Left forelimb (tissue), 1 donor: ENCODE measurements around the gene CD70.
"Not testable (repeated sequence)": the region's sequence is repeated elsewhere in the genome, so short reads cannot be mapped to it uniquely, and the experiment has no call there.

Experiments
- DNase-seq: peaks from one replicate; pipeline ENCODE4 v3.0.0-alpha.2; 2018; ENCODE audit warnings: low spot score

Gene CD70

DNA sequence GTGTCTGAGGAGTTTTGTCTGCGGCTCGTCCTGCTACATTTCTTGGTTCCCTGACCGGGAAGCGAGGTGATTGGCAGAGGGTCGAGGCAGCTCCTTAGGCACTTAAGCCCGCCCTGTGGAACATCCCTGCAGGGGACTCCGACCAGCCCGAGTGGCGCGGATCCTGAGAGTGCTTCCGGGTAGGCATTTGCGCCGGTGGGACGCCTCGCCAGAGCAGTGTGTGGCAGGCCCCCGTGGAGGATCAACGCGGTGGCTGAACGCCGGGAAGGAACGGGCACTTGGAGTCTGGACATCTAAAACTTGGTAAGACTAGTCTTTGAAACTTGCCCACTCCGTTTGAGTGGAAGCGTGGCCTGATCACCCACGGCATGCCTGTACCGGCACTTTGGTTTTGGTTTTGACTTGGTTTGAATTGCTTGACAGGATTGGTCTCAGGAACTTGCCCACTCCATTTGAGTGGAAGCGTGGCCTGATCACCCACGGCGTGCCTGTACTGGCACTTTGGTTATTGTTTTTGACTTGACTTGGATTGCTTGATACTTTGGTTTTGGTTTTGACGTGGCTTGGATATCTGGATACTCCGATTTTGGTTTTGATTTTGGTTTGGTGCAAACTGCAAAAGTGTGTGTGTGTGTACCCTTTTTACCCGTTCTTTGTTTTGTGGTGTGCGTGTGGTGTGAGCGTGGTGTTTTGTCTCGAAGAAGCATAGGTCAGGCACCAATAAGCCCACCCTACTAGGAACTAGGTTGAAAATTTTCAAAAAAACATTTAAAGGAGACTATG, 6.7 kb upstream of the CD70 start:
- DNase-seq = not testable (repeated sequence)

DNA sequence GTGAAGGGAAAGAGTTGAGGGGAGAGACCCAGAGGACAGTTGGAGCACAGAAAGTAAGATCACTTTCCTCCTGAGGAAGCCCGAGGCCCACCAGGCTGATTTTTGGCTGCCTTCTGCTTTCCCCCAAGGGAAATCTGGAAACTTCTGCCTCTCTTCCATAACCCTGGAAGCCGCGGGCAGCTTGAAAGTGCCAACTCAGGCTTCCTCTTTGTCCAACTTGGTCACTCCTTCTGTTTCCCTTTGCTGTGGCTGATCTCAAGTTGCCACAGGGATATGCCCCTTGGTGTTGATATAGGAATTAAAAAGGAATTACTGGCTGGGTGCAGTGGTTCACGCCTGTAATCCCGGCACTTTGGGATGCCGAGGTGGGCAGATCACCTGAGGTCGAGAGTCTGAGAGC, 5.7 kb upstream of the CD70 start:
- DNase-seq = no peak

DNA sequence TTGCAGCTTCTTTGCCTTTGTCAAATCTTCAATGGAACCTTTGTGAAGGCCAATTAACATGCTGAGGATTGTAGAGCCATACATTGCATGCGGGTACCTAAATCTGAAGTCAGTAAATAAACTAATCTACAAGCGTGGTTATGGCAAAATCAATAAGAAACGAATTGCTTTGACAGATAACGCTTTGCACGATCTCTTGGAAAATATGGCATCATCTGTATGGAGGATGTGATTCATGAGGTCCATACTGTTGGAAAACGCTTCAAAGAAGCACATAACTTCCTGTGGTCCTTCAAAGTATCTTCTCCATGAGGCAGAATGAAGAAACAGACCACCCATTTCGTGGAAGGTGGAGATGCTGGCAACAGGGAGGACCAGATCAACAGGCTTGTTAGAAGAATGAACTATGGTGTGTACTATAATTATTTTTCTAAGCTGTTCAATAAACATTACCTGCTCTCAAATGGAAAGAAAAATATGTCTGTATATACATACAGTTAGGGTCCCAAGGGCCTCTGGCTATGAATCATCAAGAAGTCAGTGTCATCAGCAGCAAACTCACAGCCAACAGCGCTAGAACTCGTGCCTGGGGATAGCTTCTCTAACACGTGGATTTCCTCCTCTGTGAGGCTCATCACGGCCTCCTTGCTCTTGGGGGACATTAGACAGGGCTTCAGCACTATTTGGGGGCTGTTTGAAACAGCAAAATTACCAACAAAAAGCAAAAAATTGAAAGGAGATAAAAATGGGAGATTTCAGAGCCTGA, 2.9 kb upstream of the CD70 start:
- DNase-seq = no peak

DNA sequence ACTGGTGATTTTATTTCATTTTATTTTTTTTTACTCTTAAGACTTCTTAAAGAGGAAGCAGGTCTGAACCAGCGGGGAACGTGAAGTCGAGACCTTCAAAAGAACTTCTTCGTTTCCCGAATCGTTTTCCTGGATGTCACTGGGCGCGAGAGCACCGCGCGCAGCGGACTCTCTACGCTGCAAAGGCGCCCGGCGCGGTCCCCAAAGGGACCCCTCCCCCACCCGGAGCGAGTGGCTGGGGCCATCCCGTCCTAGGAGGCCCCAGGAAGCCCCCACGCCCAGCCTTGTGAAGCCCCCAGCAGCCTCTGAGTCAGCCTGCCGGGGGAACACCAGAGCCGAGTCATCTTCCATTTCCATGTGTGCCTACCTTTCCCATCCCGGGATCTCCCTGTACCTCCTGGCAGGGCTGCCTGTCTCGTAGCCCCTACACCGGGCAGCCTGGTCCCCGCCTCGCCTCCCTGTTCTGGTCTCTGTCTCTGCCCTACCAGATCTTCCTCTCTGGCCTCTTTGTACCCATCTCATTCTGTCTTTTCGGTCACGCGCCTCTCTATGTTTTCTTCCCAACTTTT, 608 bp downstream of the CD70 start:
- no peak for DNase-seq

DNA sequence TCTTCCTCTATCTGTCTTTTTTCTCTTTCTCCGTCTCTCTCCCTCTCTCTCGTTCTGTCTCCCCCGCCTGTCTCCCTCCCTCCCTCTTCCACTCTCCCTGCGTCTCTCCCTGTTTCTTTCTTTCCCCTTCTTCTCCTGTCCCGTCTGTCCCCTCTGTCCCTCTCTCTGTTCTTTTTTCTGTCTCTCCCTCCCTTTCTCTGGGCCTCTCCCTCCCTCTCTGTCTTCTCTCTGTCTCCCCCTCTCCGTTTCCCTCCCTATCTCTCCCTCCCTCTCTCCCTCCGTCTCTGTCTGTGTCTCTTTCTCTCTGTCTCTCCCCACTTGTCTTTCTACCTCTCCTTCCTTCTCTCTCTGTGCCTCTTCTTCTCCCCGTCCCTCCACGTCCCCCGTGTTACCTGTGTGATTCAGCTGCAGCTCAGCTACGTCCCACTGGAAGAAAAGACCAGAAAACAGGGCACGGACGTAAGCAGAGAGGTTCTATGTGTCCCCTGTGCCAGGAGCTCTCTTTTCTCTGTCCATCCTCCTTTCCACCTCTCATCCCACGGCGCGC, 1.2 kb downstream of the CD70 start:
- no peak for DNase-seq

DNA sequence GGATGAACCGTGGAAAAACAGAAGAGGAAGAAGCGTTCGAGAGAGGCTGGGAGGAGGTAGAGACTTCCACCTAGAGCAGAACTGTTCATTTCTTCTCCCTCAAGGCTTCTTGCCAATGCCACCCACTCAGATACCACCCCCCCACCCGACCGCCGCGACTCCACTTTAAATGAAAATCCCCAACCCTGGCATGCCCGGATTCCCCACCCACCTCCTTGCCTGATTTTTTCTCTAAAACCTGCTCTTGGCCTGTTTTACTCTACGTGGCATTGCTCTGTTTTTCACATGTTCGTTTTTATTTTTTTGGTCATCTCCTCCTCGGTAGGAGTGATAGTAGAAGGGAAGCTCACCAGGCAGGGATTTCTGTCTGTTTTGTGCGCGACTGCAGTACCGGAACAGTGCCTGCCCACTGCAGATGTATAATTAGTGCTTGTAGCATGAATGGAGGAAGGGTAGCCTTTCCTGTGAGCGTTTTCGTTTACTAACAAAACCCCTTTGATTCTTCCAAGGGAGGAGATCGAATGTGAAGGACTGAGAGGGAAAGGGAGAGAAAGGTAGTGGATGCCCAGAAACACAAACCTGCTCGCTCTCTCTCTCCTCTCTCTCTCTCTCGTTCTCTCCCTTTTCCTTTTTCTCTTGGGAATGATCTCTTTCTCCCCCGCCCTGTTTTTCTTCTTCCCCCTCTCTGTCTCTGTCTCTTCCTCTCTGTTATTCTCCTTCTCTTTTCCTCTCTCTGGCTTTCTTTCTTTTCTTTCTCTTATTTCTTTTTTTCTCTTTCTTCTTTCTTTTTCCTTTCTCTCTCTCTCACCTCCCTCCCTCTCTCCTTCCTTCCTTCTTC, 2.2 kb downstream of the CD70 start:
- no peak for DNase-seq

DNA sequence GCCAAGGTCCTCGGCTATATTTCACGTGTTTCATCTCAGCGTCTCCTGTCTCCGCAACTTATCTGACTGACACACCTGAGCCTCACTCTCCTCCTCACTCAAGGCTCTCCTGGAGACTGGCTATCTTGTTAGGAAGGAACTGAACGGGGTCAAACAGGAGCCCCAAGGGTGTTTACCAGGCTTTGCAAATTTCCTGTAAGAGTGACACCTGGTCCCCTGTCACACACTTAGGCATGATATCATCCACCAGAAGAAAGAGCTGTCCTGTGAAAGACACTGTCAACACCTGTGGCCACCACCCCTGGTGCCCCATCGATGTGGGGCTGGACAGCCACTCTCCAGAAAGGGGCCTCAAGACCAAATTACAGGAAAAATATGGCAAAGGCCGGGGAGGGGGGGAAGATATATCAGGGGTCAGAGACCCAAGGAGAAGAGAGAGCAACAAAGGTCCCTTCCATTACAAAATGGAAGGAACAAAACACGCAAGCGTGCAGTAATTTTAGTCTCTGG, 2.9 kb downstream of the CD70 start:
- DNase-seq = no peak

DNA sequence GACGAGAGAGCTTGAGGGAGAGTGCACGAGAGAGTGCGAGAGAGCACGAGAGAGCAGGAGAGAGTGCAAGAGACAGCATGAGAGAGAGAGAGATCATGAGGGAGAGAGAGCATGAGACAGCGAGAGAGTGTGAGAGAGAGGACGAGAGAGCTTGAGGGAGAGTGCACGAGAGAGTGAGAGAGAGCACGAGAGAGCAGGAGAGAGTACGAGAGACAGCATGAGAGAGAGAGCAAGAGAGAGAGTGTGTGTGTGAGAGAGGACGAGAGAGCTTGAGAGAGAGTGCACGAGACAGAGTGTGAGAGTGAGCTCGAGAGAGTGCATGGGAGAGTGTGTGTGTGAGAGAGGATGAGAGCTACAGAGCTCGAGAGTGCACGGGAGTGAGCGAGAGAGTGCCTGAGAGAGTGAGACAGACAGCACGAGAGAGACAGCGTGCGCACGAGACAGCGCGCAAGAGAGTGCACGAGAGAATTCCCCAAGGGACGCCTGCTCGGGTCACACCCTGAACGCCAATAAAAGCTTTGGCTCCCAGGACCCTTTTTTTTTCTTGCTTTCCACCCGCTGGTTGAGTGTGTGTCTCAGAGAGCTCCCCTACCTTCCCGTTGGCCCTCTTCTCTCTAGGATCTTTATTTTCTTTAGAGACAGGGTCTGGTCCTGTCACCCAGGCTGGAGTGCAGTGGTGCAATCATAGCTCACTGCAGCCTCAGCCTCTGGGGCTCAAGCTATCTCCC, 3.7 kb downstream of the CD70 start:
- no peak for DNase-seq

DNA sequence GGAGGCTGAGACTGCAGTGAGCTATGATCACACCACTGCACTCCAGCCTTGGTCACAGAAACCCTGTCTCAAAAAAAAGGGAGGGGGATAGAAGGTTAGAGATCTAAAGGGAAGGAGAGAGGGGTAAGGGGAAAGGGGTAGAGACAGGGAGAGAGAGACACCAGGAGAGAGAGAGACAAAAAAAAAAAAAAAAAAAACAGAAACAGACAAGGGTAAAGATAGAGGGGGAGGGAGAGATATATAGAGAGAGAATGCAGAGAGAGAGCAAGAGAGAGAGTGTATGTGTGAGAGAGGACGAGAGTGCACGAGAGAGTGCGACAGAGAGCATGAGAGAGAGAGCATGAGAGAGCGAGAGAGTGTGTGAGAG, 4.2 kb downstream of the CD70 start:
- no peak for DNase-seq

DNA sequence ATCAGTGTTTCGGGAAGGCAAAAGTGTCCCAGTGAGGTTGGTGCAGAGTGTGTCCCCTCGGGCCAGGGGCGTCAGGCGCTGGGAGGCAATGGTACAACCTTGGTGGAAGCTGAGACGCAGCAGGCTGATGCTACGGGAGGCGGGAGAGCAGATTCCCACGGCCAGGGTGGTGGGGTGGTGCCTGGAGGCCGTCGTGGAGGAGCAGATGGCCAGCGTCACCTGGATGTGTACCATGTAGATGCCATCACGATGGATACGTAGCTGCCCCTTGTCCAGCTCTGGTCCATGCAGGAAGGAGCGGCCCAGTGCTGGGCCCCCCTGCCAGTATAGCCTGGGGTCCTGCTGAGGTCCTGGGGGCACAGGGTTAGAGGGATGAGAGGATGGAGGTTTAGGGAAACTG, 4.9 kb downstream of the CD70 start:
- no peak for DNase-seq

DNA sequence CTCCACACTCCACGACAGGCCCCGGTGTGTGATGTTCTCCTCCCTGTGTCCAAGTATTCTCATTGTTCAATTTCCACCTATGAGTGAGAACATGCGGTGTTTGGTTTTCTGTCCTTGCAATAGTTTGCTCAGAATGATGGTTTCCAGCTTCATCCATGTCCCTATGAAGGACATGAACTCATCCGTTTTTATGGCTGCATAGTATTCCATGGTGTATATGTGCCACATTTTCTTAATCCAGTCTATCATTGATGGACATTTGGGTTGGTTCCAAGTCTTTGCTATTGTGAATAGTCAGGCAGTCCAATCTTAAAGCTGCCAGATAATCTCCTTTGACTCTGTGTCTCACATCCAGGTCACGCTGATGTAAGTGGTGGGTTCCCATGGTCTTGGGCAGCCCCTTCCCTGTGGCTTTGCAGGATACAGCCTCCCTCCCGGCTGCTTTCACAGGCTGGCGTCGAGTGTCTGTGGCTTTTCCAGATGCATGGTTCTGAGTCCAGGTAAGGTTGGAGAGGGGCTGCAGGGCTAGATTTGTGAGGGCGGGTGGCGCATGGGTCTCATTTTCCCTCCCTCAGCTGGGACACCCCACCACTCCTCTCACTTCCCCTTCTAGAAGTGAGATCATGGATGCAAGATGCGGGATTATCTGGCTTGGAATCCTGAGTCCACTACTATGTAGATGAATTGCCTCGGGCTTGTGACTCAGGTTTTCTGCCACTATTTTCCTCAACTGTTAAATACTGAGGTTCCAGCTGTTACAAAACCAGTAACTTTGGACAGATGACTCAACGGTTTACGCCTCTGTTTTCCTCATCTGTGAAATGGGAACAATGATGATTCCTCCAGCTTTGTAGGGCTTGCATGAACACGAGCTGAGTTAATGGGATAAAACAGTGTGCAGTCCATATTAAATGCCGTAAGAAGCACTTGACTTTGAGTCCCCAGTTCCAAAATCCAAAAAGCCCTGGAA, 8.2 kb downstream of the CD70 start:
- DNase-seq = not testable (repeated sequence)

DNA sequence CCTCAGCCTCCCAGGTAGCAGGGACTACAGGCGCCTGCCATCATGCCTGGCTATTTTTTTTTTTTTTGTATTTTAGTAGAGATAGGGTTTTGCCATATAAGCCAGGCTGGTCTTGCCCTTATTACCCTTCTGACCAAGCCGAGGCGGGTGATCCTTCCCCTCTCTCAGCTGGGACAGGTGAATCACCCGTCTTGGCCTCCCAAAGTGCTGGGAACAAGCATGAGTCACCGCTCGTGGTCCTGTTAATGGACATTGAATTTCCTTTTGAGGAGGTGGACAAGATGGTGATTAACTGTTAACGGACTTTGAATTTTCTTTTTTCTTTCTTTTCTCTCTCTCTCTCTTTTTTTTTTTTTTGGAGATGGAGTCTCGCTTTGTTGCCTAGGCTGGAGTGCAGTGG, 10.6 kb downstream of the CD70 start:
- DNase-seq = no peak

DNA sequence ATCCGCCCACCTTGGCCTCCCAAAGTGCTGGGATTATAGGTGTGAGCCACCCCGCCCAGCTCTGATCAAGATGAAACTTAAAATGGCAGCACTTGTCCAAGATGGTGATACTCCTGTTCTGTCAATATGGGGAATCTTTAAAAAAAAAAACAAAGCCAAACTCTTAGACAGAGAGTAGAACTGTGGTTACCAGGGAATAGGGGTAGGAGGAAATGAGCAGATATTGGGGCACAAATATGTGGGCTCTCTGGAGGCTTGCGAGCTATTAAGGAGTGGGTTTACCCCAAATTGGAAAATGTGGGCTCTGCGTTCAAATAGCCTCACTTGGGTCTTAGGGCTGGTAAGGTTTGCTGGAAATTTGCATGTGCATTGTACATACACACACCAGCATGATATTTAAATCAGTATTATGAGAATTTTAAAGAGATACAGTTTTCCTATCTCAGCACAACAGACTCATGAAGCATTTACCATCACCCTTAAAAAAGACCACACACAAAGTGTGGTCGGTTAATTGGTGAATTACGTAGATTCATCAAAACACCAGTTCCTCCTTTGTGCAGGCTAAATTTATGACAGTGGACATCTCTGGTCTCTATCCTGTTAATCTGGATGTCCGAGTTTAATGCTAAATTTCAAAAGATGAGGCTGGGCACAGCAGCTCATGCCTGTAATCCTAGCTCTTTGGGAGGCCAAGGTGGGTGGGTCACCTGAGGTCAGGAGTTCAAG, 11.3 kb downstream of the CD70 start:
- no peak for DNase-seq

DNA sequence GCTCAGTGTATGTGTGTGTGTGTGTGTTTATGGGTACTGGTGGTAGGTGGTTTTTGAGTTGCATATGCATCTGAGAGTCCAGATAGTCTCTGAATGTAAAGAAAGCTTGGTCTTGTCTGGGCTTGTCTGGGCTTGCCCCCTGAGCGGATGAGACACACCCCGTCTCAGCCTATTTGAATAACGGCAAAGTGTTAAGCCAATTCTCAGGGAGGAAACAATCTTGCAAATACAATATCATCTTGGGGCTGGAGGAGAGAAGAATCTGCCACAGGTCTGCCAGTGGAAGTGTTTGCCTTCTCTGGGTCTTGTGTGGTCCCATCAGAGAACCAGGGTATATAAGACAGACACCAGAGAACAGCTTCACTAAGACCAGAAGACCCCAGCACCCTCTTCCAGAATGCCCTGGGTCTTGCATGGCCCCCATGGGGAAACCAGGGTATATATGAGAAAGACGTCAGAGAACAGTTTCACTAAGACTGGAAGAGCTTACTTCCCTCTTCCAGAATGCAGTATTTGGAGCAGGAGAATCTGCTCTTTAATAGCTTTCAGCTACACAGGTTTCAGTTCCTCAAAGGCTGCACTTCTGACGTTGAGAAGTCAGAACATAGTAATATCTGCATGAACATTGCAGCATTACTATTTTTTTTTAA, 13.3 kb downstream of the CD70 start:
- no peak for DNase-seq

DNA sequence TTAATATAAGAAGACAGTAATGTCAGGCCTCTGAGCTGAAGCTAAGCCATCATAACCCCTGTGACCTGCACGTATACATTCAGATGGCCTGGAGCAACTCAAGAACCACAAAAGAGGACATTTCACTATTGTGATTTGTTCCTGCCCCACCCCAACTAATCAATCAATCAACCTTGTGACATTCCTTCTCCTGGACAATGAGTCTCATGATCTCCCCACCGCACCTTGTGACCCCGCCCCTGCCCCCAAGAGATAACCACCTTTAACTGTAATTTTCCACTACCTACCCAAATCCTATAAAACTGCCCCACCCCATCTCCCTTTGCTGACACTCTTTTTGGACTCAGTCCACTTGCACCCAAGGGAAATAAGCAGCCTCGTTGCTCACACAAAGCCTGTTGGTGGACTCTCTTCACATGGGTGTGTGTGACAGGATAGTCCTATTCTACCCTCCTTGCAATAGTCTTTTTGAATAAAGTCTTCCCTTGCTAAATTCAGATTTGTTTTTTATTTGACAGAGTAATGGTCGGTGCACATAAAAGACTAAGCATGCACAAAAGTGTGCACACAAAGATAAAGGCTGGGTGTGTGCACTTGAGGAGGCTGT, 14.0 kb downstream of the CD70 start:
- DNase-seq = no peak

DNA sequence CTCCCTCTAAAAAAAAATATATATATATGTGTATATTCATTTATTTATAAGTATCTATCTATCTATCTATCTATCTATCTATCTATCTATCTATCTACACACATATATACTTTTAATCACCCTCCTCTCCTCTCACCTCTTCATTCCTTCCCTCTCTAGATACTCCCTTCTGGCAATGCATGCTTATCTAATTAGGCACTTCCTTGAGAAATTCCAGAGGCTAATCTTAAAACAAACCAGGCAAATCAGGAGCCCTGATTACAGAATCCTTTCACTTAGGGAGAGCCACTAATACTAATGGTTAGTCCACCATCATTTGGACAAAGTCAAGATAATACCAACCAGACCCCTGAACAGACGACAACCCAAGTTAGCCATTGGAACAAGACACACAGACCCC, 17.6 kb downstream of the CD70 start:
- DNase-seq = no peak

DNA sequence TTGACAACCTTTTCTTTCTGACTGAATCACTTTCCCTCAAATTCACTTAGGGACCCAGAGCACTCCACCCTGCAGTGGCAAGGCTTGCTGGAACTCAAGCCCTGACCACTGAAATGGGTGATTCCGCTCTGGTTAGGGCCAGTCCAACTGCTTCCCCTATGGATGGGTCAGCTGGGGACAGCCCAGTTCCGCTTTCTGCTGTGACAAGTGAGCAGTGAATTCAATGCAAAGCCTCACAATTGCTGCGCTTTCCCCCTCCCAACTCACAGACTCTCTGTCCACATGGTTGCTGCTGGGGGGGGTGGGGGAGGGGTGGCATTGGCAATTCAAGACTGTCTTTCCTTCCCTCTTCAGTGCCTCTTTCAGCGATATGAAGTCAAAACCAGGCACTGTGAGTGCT, 18.7 kb downstream of the CD70 start:
- no peak for DNase-seq

DNA sequence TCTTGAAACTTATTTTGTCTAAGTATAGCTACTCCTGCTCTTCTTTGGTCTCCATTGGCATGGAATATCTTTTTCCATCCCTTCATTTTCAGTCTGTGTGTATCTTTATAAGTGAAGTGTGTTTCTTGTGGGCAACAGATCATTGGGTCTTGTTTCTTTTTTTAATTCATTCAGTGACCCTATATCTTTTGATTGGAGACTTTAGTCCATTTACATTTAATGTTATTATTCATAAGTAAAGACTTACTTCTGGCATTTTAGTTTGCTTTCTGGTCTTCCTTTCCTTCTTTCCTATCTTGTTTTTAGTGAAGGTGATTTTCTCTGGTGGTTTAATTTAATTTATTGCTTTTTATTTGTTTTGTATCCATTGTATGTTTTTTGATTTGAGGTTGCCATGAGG, 19.8 kb downstream of the CD70 start:
- no peak for DNase-seq
